Loucy (cell line): Measurements from ENCODE around the gene MAD2L1BP.

ENCODE experiments used
- EZH2phosphoT487 ChIP-seq: fragments of 200-600 bp; IDR thresholded peaks from 2 replicates; pipeline ENCODE4 v1.6.1; 2018; ENCODE audit warnings: antibody characterized with exemption, mild to moderate bottlenecking, moderate library complexity, borderline replicate concordance
- TF ChIP-seq, protein P1 (sequence below): fragments of 200-600 bp; sonication (generic); conservative IDR thresholded peaks from 2 replicates; pipeline ENCODE4 v1.5.1; 2014; ENCODE audit warnings: mild to moderate bottlenecking, antibody characterized with exemption, low read length

GRCh38 chr6:43613721-43614395, 21.8 kb upstream of the MAD2L1BP start:
- TF ChIP-seq, protein P1, sequence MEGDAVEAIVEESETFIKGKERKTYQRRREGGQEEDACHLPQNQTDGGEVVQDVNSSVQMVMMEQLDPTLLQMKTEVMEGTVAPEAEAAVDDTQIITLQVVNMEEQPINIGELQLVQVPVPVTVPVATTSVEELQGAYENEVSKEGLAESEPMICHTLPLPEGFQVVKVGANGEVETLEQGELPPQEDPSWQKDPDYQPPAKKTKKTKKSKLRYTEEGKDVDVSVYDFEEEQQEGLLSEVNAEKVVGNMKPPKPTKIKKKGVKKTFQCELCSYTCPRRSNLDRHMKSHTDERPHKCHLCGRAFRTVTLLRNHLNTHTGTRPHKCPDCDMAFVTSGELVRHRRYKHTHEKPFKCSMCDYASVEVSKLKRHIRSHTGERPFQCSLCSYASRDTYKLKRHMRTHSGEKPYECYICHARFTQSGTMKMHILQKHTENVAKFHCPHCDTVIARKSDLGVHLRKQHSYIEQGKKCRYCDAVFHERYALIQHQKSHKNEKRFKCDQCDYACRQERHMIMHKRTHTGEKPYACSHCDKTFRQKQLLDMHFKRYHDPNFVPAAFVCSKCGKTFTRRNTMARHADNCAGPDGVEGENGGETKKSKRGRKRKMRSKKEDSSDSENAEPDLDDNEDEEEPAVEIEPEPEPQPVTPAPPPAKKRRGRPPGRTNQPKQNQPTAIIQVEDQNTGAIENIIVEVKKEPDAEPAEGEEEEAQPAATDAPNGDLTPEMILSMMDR = no peak
- TF ChIP-seq EZH2phosphoT487 = no peak
